Calu3 (cell line): Measurements from ENCODE around the gene KRT7. TPM values are rescaled to one million over a fixed set of nuclear protein-coding genes. Genes with fewer than 3 reads are reported as not detected.

Experiments used
- BruUV-seq: library from RNA; stranded (reverse); fragments of 400-500 nt; replicated peaks from 2 replicates; lab custom pipeline; 2021; lab: Mats Ljungman, UMichigan
- CTCF ChIA-PET: fragments of 300-600 bp; sonication (Branson Sonifier 250); formaldehyde crosslinking; loops from one replicate; lab custom pipeline; 2022; ENCODE audit warnings: antibody characterized with exemption; lab: Charles Lee
- DNase-seq: peaks from one replicate; pipeline ENCODE4 v3.0.0; 2022
- H3K27ac Mint-ChIP-seq: one replicate; pipeline ENCODE4 v1.8.0; 2022; ENCODE audit warnings: mixed read lengths; ENCODE audit not compliant: unreplicated experiment
- H3K27me3 Mint-ChIP-seq: one replicate; pipeline ENCODE4 v1.8.0; 2022; ENCODE audit warnings: mixed read lengths; ENCODE audit not compliant: unreplicated experiment
- H3K36me3 Mint-ChIP-seq: one replicate; pipeline ENCODE4 v1.8.0; 2022; ENCODE audit warnings: mild to moderate bottlenecking, moderate library complexity, mixed read lengths; ENCODE audit not compliant: insufficient read depth, unreplicated experiment
- H3K4me1 Mint-ChIP-seq: one replicate; pipeline ENCODE4 v1.8.0; 2022; ENCODE audit warnings: mild to moderate bottlenecking, low read depth, mixed read lengths; ENCODE audit not compliant: unreplicated experiment
- H3K4me3 Mint-ChIP-seq: one replicate; pipeline ENCODE4 v1.8.0; 2022; ENCODE audit warnings: mild to moderate bottlenecking, low read depth, moderate library complexity, mixed read lengths; ENCODE audit not compliant: unreplicated experiment
- H3K9me3 Mint-ChIP-seq: one replicate; pipeline ENCODE4 v1.8.0; 2022; ENCODE audit warnings: low read depth, mixed read lengths; ENCODE audit not compliant: unreplicated experiment
- intact Hi-C: fragments of 100-400 bp; cut with micrococcal nuclease; formaldehyde crosslinking; loops from one replicate; pipeline ENCODE4 v1.10.0; 2022; ENCODE audit not compliant: unreplicated experiment
- total RNA-seq: library from RNA; stranded (reverse); gene quantifications from 2 replicates; pipeline ENCODE4 v1.2.3, GENCODE V29; 2022
- TF ChIP-seq, protein P1 (sequence below): fragments of 200-600 bp; IDR thresholded peaks from one replicate; pipeline ENCODE4 v1.8.0; 2022; ENCODE audit warnings: antibody characterized with exemption; ENCODE audit not compliant: unreplicated experiment

KRT7 gene
- total RNA-seq, 1 experiment from 2014 or later: 2,828 TPM

DNA sequence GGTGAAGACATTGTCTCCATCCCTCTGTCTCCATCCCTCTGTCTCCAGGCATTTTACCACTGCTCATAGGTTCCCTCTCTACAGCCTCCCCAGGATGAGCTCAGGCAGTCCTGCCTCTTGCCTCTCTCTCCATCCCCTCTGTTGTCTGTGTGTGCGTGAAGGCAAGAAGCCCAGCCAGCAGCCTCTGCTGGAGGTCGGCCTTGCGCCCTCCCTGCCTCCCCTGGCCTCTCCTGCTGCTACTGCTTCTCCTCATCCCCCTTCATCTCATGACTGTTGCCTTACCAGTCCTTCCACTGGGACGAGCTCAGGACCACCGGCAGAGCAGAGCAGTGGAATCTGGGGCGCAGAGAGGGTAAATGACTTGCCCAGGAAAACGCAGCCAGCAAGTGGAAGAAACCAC, 44.4 kb upstream of the KRT7 start:
- CTCF ChIA-PET: interaction anchor here (1.1 kb wide), 1 partner anchor 19 kb away, joined by 3 read pairs; no protein-coding TSS in a partner anchor

DNA sequence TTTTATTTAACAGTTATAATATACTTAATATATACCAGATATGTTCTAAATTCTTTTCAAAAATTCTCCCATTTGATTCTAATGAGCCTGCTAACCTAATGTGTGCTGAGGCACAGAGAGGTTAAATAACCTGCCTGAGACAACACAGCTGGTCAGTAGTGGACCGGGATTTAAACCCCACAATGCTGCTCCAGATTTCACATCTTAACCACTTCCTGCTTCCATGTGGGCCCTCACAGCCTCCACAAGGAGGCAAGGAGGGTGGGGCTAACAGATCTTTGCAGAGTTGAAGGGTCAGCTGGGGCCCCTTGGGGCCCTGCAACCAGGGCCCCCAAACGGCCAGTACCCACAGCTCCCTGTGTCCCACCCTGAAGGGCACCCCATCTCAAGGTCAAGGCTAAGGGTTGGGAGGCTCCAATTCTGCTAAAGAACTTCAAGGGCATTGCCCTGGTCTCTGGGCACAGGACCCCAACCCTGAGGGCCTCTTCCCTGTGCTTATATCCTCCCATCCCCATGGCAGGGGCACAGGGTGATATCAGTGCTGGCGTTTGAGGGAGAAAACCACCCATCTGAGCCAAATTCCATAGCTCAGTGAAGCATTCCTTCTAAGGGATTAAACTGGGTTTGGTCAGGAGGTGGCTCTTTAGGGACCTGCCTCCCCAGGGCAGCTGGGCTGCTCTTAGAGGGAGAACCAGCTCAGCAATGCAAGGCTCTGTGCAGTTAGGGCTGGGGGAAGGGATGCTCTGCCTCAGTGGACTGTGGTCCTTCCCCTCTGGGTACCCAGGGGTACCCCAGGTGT, 43.5 kb upstream of the KRT7 start:
- no peaks in the 10 kb centered on the region for H3K27me3 Mint-ChIP-seq
- intact Hi-C loops: no loop called here
- no peaks in the 10 kb centered on the region for H3K9me3 Mint-ChIP-seq
- BruUV-seq: no TSS peak
- peak overlapping the region; percentile 76 for H3K4me3 Mint-ChIP-seq
- peaks cover 58% of the 10 kb centered on the region for H3K36me3 Mint-ChIP-seq
- DNase-seq: no peak
- peak overlapping the region; percentile 60 for H3K27ac Mint-ChIP-seq
- peaks cover 72% of the 10 kb centered on the region for H3K4me1 Mint-ChIP-seq
- CTCF ChIA-PET: interaction anchor here (0.5 to 1.1 kb wide), 2 partner anchors 18 to 690 kb away, joined by 3 read pairs; no protein-coding TSS in a partner anchor
- TF ChIP-seq, protein P1, sequence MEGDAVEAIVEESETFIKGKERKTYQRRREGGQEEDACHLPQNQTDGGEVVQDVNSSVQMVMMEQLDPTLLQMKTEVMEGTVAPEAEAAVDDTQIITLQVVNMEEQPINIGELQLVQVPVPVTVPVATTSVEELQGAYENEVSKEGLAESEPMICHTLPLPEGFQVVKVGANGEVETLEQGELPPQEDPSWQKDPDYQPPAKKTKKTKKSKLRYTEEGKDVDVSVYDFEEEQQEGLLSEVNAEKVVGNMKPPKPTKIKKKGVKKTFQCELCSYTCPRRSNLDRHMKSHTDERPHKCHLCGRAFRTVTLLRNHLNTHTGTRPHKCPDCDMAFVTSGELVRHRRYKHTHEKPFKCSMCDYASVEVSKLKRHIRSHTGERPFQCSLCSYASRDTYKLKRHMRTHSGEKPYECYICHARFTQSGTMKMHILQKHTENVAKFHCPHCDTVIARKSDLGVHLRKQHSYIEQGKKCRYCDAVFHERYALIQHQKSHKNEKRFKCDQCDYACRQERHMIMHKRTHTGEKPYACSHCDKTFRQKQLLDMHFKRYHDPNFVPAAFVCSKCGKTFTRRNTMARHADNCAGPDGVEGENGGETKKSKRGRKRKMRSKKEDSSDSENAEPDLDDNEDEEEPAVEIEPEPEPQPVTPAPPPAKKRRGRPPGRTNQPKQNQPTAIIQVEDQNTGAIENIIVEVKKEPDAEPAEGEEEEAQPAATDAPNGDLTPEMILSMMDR: no peak

More for the DNA sequence above, 44.4 kb upstream of the KRT7 start:
- Mint-ChIP-seq H3K4me1 (peaks cover 65% of the 10 kb centered on the region), H3K27ac (peak overlapping the region; percentile 60), H3K27me3 (no peaks in the 10 kb centered on the region), H3K9me3 (no peaks in the 10 kb centered on the region), H3K36me3 (peaks cover 59% of the 10 kb centered on the region), H3K4me3 (peak overlapping the region; percentile 76)
- no TSS peak for BruUV-seq
- TF ChIP-seq, protein P1: no peak
- DNase-seq: no peak
- intact Hi-C loops: no loop called here

DNA sequence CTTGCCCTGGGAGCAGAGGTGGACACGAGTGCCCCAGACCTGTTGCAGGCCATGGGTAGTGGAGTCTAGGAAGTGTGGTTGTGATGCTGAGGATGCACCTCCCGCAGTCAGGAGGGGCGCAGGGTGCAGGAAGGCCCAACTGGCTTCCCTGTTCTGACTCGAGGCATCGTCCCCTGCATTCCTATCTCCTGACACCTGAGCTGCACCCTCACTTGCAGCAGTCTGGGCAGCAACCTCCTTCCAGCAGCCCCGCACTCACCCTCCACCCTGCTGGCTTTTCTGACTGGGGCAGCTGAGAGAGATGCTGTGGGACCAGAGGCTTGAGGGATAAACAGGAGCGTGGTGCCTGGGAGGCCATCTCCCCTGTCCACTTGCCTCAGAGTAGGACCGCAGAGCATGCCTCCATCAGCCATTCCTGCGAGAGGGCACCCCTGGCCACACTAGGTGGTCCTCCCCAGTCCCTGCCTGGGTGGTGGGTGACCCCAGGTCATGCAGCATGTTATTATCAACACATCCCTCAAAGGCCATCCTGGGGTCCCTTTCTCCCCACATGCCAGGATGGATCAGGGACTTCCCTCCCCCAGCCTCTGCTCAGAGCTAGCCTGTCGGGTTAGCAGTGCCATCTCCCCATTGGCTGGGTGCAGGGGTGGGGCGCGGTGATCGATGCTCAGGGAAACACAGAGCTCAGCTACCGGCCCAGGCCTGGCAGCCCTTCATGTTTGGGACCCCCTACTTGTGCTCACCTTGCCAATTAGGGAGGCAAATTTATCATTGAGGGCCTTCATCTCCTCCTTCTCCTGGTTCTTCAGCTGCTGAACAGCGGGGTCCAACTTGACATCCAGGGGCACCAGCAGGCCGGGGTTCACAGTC, 41.9 kb upstream of the KRT7 start:
- H3K4me3 Mint-ChIP-seq: peak overlapping the region; percentile 76
- H3K4me1 Mint-ChIP-seq: peaks cover 67% of the 10 kb centered on the region
- CTCF ChIA-PET: interaction anchor here (0.6 to 2.3 kb wide), 5 partner anchors 23 to 136 kb away, joined by 3 to 9 read pairs (median 5); no protein-coding TSS in a partner anchor
- peak overlapping the region; percentile 90 for H3K27ac Mint-ChIP-seq
- no peaks in the 10 kb centered on the region for H3K27me3 Mint-ChIP-seq
- DNase-seq: peak; percentile 69
- no peaks in the 10 kb centered on the region for H3K9me3 Mint-ChIP-seq
- BruUV-seq: no TSS peak
- peaks cover 50% of the 10 kb centered on the region for H3K36me3 Mint-ChIP-seq
- intact Hi-C loops: no loop called here
- TF ChIP-seq, protein P1: no peak
